ENCODE data around the gene EHMT1. TPM values are rescaled to one million over a fixed set of nuclear protein-coding genes. Genes with fewer than 3 reads are reported as not detected.
"Not testable (repeated sequence)": the region's sequence is repeated elsewhere in the genome, so short reads cannot be mapped to it uniquely, and the experiment has no call there.

The EHMT1 gene
- total RNA-seq, 1 donor from 2014 or later: 27.3 TPM

- DNase-seq (ENCODE audit: low read depth): no peak
These were observed 261.6 kb downstream of the EHMT1 start for GRCh38 chr9:137880160-137880975.

DNA sequence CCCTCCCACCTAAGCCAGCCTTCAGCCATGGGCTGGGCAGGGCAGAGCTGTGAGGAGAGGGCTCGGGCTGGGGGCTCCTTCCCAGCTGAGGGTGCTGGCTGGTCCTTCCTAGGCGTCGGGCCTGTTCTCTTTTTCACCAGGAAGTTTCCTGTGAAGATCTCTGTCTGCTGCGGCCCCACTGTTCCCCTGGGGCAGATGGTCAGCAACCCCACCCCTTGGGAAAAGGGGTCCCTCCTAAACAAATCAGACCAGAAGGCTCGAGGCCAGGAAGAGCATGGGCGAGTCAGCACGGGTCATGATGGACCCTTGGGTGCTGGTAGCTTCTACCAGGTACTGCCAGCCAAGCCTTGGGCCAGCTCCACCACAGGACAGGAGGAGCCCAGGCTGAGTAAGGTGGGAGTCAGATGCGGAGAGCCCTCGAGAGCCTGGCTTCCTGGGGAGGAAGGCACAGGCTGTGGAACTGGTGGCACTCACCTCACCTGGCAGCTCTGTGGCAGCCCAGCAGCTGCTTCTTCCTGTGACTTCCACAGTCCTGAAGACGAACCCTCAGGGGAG, 262.2 kb downstream of the EHMT1 start:
- DNase-seq (ENCODE audit: low read depth): no peak

DNA sequence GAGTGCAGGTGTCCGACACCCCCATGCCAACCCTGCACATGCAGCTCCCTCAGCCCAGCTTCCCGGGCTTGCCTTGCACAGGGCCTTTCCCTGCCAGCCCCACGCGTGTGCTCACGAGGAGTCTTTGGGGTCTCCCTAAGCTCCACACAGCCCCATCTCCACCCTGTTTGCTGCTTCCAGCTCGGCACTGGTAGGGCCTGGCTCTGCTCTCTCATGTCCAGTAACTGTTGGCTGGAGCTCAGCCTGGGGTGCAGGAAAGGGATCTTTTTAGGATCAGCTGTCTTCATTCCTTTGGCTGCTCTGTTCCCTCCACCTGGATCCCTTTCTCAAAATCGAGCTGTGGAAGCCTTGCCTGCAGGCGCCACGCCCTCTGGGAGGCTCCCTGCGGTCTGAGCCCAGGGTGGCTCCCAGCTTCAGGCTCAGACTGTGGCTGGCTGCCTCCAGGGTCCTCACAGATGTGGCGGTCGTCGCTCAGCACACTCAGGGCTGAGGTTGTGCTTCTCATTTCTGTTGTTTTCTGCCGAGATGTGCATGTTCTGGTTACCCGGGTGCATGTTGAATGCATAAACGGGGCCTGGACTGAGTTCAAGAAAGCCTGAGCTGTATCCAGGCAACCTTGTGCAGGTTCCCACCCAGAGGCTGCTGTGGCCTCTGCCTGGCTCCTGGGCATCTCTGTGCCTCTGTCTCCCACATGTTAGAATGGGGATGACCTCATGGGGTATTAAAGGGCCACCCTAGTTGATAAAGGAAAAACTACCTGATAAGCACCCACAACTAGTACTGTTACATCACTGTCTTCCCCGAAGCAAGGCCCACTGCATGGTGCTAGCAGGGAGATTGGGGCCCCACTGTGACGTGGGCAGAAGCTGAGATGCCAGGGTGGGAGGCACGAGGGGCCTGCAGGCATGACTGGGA, 263.0 kb downstream of the EHMT1 start:
- no peak for DNase-seq (ENCODE audit: low read depth)

GRCh38 chr9:137882506-137882821, 263.7 kb downstream of the EHMT1 start:
- no peak for DNase-seq (ENCODE audit: low read depth)

- not testable (repeated sequence) for DNase-seq (ENCODE audit: low read depth)
These were observed 265.2 kb downstream of the EHMT1 start for GRCh38 chr9:137883977-137884376.

GRCh38 chr9:137884547-137884946, 265.7 kb downstream of the EHMT1 start:
- not testable (repeated sequence) for DNase-seq (ENCODE audit: low read depth)

DNA sequence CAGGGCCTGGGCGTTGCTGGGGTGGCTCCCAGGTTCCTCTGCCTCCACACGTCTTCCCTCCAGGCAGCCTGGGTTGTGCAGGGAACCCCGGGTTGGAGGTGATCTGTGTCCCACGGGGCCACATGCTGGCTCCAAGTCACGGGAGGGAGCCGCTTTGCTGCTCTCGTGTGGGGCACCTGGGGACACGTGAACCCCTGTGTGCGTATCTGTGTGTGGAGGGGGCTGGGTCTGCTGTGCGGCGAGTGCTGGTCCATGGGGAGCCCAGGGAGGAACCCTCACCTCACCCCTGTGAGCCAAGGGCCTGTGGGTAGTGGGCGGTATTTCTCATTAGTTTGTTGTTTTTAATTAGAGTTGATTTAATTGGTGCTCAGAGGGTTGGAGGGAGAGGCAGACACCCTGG, 266.3 kb downstream of the EHMT1 start:
- DNase-seq (ENCODE audit: low read depth): not testable (repeated sequence)

MicroRNA genes within 50 kb of the gene (microRNA counts, 767-probe panel; counts per million panel counts)
- microRNA hsa-miR-602: not detected

Small RNA genes lying within 50 kb of the gene (microRNA-seq; reads per million reads assigned to microRNA genes)
- not detected for gene MIR602

Other genes starting within 250 kb of the EHMT1 start
- gene EXD3, start 195.8 kb upstream of the EHMT1 start, total RNA-seq: 12.5 and 15.3 TPM in 2 replicates
- gene NOXA1, start 195.6 kb upstream of the EHMT1 start, total RNA-seq: 1.2 and 3.1 TPM in 2 replicates
- 0.19 and 0.31 TPM in 2 replicates for gene ENTPD8, start 177.6 kb upstream of the EHMT1 start, total RNA-seq
- 53.9 and 69.9 TPM in 2 replicates for gene NSMF, start 159.7 kb upstream of the EHMT1 start, total RNA-seq
- 1.3 and 1.5 TPM in 2 replicates for gene PNPLA7, start 68.6 kb upstream of the EHMT1 start, total RNA-seq
- gene MRPL41, start 67.1 kb upstream of the EHMT1 start, total RNA-seq: 64.9 and 75.1 TPM in 2 replicates
- 30.6 and 38.9 TPM in 2 replicates for gene DPH7, start 40.1 kb upstream of the EHMT1 start, total RNA-seq
- 28.3 and 29.6 TPM in 2 replicates for gene ZMYND19, start 28.5 kb upstream of the EHMT1 start, total RNA-seq
- 20.3 and 39.5 TPM in 2 replicates for gene ARRDC1, start 13.3 kb upstream of the EHMT1 start, total RNA-seq

Data from myocyte (in vitro differentiated cells).